PC-3 (cell line): ENCODE data around the gene TMED9. TPM values are rescaled to one million over a fixed set of nuclear protein-coding genes. Genes with fewer than 3 reads are reported as not detected.
A peak's percentile ranks its signal among the peaks of the same experiment; 100 is the strongest.

Source experiments
- ATAC-seq: fragments of 200-7000 bp; cut with Tn5 transposase; 2 replicates; pipeline ENCODE4 v1.9.1; 2020; ENCODE audit warnings: mild to moderate bottlenecking, moderate library complexity
- BruUV-seq: library from RNA; stranded (reverse); fragments of 400-500 nt; replicated peaks from 2 replicates; lab custom pipeline; 2021; lab: Mats Ljungman, UMichigan
- CTCF ChIA-PET: fragments of 300-600 bp; sonication (Branson Sonifier 250); formaldehyde crosslinking; loops from one replicate; lab custom pipeline; 2022; ENCODE audit warnings: antibody characterized with exemption; lab: Charles Lee
- POLR2A ChIA-PET: fragments of 300-600 bp; sonication (Branson Sonifier 250); formaldehyde crosslinking; loops from one replicate; lab custom pipeline; 2022; ENCODE audit warnings: antibody characterized with exemption; ENCODE audit not compliant: unreplicated experiment; lab: Charles Lee
- DNase-seq: peaks from one replicate; pipeline ENCODE4 v3.0.0-alpha.2; 2015
- H2AFZ ChIP-seq: fragments of 300-600 bp; sonication (generic); 2 replicates; pipeline ENCODE4 v1.6.0; 2016; ENCODE audit warnings: antibody characterized with exemption, low read length
- H3F3A ChIP-seq: fragments of 300-600 bp; sonication (generic); one replicate; pipeline ENCODE4 v1.6.0; 2017; ENCODE audit warnings: antibody characterized with exemption, low read length, control low read depth, mild to moderate bottlenecking; ENCODE audit not compliant: unreplicated experiment
- H3K27ac ChIP-seq: fragments of 300-600 bp; sonication (generic); 2 replicates; pipeline ENCODE4 v1.5.1; 2016; ENCODE audit warnings: mild to moderate bottlenecking, low read length
- H3K27me3 ChIP-seq: fragments of 300-600 bp; sonication (generic); 2 replicates; pipeline ENCODE4 v1.6.1; 2016; ENCODE audit warnings: low read length, mixed read lengths
- H3K36me3 ChIP-seq: fragments of 300-600 bp; sonication (generic); 2 replicates; pipeline ENCODE4 v1.6.1; 2016; ENCODE audit warnings: low read depth, mixed run types, low read length, mixed read lengths
- H3K4me1 ChIP-seq: fragments of 300-600 bp; sonication (generic); 2 replicates; pipeline ENCODE4 v1.5.1; 2016; ENCODE audit warnings: low read length; ENCODE audit not compliant: insufficient read depth
- H3K4me2 ChIP-seq: fragments of 300-600 bp; sonication (generic); 2 replicates; pipeline ENCODE4 v1.6.0; 2016; ENCODE audit warnings: low read length
- H3K4me3 ChIP-seq: fragments of 300-600 bp; sonication (generic); 2 replicates; pipeline ENCODE4 v1.5.1; 2016; ENCODE audit warnings: mild to moderate bottlenecking, low read length, mixed read lengths
- H3K79me2 ChIP-seq: fragments of 300-600 bp; sonication (generic); 2 replicates; pipeline ENCODE4 v1.6.1; 2017; ENCODE audit warnings: low read length, mixed read lengths
- H3K9ac ChIP-seq: fragments of 300-600 bp; sonication (generic); 2 replicates; pipeline ENCODE4 v1.6.0; 2016; ENCODE audit warnings: mild to moderate bottlenecking, low read length
- H3K9me2 ChIP-seq: fragments of 300-600 bp; sonication (generic); replicated peaks from 2 replicates; pipeline ENCODE4 v1.6.1; 2016; ENCODE audit warnings: mixed run types, low read length, mixed read lengths
- H3K9me3 ChIP-seq: fragments of 300-600 bp; sonication (generic); 2 replicates; pipeline ENCODE4 v1.6.1; 2016; ENCODE audit warnings: low read length, mixed read lengths
- H4K20me1 ChIP-seq: fragments of 300-600 bp; sonication (generic); 2 replicates; pipeline ENCODE4 v1.6.1; 2016; ENCODE audit warnings: low read length, mixed read lengths
- EZH2 ChIP-seq: fragments of 300-600 bp; sonication (generic); IDR thresholded peaks from one replicate; pipeline ENCODE4 v1.6.1; 2017; ENCODE audit warnings: antibody characterized with exemption, mild to moderate bottlenecking, low read length; ENCODE audit not compliant: unreplicated experiment
- EZH2phosphoT487 ChIP-seq: fragments of 300-600 bp; sonication (generic); IDR thresholded peaks from 2 replicates; pipeline ENCODE4 v1.6.1; 2018; ENCODE audit warnings: mild to moderate bottlenecking, antibody characterized with exemption, low read length, borderline replicate concordance
- intact Hi-C: fragments of 100-400 bp; cut with micrococcal nuclease; formaldehyde crosslinking; loops from 2 replicates; pipeline ENCODE4 v1.9.0; 2023
- total RNA-seq: library from RNA; depleted of rRNA; stranded (reverse); fragments of >200 nt; gene quantifications from 2 replicates; pipeline ENCODE4 v1.2.3, GENCODE V29; 2014
- TF ChIP-seq, protein P1 (sequence below): fragments of 300-600 bp; sonication (generic); conservative IDR thresholded peaks from 2 replicates; pipeline ENCODE4 v1.5.1; 2017; ENCODE audit warnings: antibody characterized with exemption, low read depth, mild to moderate bottlenecking, low read length

Gene TMED9
- total RNA-seq, 1 experiment from 2014 or later: 217 TPM

- H3K9me2 ChIP-seq: no peaks in the 10 kb centered on the region
- no peaks in the 10 kb centered on the region for H3K9me3 ChIP-seq
- H3K9ac ChIP-seq: no peak overlapping the region
- H3K79me2 ChIP-seq: peaks cover 81% of the 10 kb centered on the region
- H3K4me3 ChIP-seq: no peak overlapping the region
- no peaks in the 10 kb centered on the region for H3K27me3 ChIP-seq
- peaks cover 13% of the 10 kb centered on the region for H4K20me1 ChIP-seq
- no peak overlapping the region for H2AFZ ChIP-seq
- no peak for DNase-seq
- intact Hi-C loops: no loop called here
- peak overlapping the region; percentile 83 for H3K27ac ChIP-seq
- peaks cover 22% of the 10 kb centered on the region for H3F3A ChIP-seq
- peaks cover 24% of the 10 kb centered on the region for H3K4me1 ChIP-seq
- ChIA-PET CTCF (interaction anchor here (0.6 to 1.2 kb wide), 3 partner anchors 8 to 51 kb away, joined by 3 to 5 read pairs (median 4); partner anchors contain the start of gene PDLIM7), POLR2A (interaction anchor here (0.6 to 1.0 kb wide), 3 partner anchors 29 to 51 kb away, joined by 3 to 4 read pairs (median 4); partner anchors contain the start of gene TMED9)
- TF ChIP-seq EZH2phosphoT487 (no peak), EZH2 (no peak)
- TF ChIP-seq, protein P1, sequence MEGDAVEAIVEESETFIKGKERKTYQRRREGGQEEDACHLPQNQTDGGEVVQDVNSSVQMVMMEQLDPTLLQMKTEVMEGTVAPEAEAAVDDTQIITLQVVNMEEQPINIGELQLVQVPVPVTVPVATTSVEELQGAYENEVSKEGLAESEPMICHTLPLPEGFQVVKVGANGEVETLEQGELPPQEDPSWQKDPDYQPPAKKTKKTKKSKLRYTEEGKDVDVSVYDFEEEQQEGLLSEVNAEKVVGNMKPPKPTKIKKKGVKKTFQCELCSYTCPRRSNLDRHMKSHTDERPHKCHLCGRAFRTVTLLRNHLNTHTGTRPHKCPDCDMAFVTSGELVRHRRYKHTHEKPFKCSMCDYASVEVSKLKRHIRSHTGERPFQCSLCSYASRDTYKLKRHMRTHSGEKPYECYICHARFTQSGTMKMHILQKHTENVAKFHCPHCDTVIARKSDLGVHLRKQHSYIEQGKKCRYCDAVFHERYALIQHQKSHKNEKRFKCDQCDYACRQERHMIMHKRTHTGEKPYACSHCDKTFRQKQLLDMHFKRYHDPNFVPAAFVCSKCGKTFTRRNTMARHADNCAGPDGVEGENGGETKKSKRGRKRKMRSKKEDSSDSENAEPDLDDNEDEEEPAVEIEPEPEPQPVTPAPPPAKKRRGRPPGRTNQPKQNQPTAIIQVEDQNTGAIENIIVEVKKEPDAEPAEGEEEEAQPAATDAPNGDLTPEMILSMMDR: no peak
- no peak for ATAC-seq
- H3K4me2 ChIP-seq: no peak overlapping the region; the same call in 1 of the 2 replicates
- no TSS peak for BruUV-seq
- H3K36me3 ChIP-seq: peaks cover 4% of the 10 kb centered on the region; the same call in 1 of the 2 replicates
Measured at GRCh38 chr5:177545487-177546257, 46.3 kb upstream of the TMED9 start.

- TF ChIP-seq, protein P1: peak; percentile 47; the same call in 1 of the 2 replicates
- no peak for TF ChIP-seq EZH2
- TF ChIP-seq EZH2phosphoT487: no peak
- H4K20me1 ChIP-seq: peaks cover 13% of the 10 kb centered on the region
- no peaks in the 10 kb centered on the region for H3K27me3 ChIP-seq
- H3K36me3 ChIP-seq: peaks cover 4% of the 10 kb centered on the region; the same call in 1 of the 2 replicates
- peaks cover 24% of the 10 kb centered on the region for H3K4me1 ChIP-seq
- peak; percentile 99 for DNase-seq
- peaks cover 82% of the 10 kb centered on the region for H3K79me2 ChIP-seq
- CTCF ChIA-PET: interaction anchor here (0.6 to 1.2 kb wide), 3 partner anchors 9 to 51 kb away, joined by 3 to 5 read pairs (median 4); partner anchors contain the start of gene PDLIM7
- H3K4me3 ChIP-seq: no peak overlapping the region; the same call in 1 of the 2 replicates
- intact Hi-C loops: no loop called here
- BruUV-seq: no TSS peak
- H3K4me2 ChIP-seq: peak overlapping the region; percentile 45
- POLR2A ChIA-PET: interaction anchor here (0.7 to 1.0 kb wide), 4 partner anchors 9 to 51 kb away, joined by 3 to 6 read pairs (median 4); partner anchors contain the start of gene TMED9
- peaks cover 22% of the 10 kb centered on the region for H3F3A ChIP-seq
- no peak overlapping the region for H3K9ac ChIP-seq
- ATAC-seq: peak; percentile 93
- peak overlapping the region; percentile 83 for H3K27ac ChIP-seq
- no peak overlapping the region for H2AFZ ChIP-seq
- H3K9me2 ChIP-seq: no peaks in the 10 kb centered on the region
- H3K9me3 ChIP-seq: no peaks in the 10 kb centered on the region
Measured at GRCh38 chr5:177546258-177546741, 45.7 kb upstream of the TMED9 start.
